Central memory CD8-positive, alpha-beta T cell (primary cell): Measurements from ENCODE around the gene TUNAR.

Source experiments
- ATAC-seq: fragments of 150-1000 bp; cut with Tn5 transposase; replicated peaks from 2 replicates; pipeline ENCODE4 v1.10.0; 2022; ENCODE audit warnings: mild to moderate bottlenecking, moderate FRiP score, moderate number of reproducible peaks; ENCODE audit not compliant: poor library complexity, severe bottlenecking; ENCODE audit errors: extremely low read depth
- DNase-seq, 2 donors: peaks; one replicate each; pipeline ENCODE4 v3.0.0; 2021; ENCODE audit warnings: low spot score in 2 of 2
- H3K27ac Mint-ChIP-seq: one replicate; pipeline ENCODE4 v1.8.0; 2022; ENCODE audit warnings: low read depth, mild to moderate bottlenecking, moderate library complexity, mixed read lengths
- H3K27me3 Mint-ChIP-seq: one replicate; pipeline ENCODE4 v1.8.0; 2022; ENCODE audit warnings: mixed read lengths
- H3K36me3 Mint-ChIP-seq: one replicate; pipeline ENCODE4 v1.8.0; 2022; ENCODE audit warnings: mild to moderate bottlenecking, moderate library complexity, mixed read lengths; ENCODE audit not compliant: insufficient read depth
- H3K4me1 Mint-ChIP-seq: one replicate; pipeline ENCODE4 v1.8.0; 2022; ENCODE audit warnings: mixed read lengths
- H3K4me3 Mint-ChIP-seq: one replicate; pipeline ENCODE4 v1.8.0; 2022; ENCODE audit warnings: mild to moderate bottlenecking, moderate library complexity, mixed read lengths
- H3K9me3 Mint-ChIP-seq: one replicate; pipeline ENCODE4 v1.8.0; 2022; ENCODE audit warnings: mixed read lengths

The TUNAR gene

DNA sequence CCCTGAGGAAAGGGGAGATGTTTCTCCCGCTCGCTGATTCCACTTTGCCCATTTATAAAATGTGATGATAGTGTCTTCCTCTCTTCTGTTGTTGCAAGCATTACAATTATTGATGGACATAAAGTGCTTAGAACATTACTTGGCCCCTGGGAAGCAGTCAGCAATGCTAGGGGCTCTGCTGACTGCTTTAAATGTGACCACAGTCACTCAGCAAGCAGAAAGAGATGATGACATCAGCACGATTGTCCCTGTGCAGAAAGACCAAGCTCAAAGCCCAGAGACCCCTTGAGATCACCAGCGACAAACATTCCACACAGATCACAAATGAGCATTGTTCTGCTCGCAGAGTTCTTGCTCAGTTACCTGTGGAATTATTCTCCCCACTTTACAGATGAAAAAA is 26.5 kb downstream of the TUNAR start:
- no peak for DNase-seq
- ATAC-seq = no peak
- no peaks in the 10 kb centered on the region for H3K9me3 Mint-ChIP-seq
- no peaks in the 10 kb centered on the region for H3K36me3 Mint-ChIP-seq
- peaks cover 52% of the 10 kb centered on the region for H3K27me3 Mint-ChIP-seq
- no peaks in the 10 kb centered on the region for H3K4me1 Mint-ChIP-seq
- H3K4me3 Mint-ChIP-seq = no peak overlapping the region
- H3K27ac Mint-ChIP-seq = no peak overlapping the region

- DNase-seq (no peak), ATAC-seq (no peak)
- Mint-ChIP-seq H3K4me3 (no peak overlapping the region), H3K27me3 (peaks cover 47% of the 10 kb centered on the region), H3K4me1 (no peaks in the 10 kb centered on the region), H3K9me3 (no peaks in the 10 kb centered on the region), H3K36me3 (no peaks in the 10 kb centered on the region), H3K27ac (no peak overlapping the region)
Measured at GRCh38 chr14:95903616-95904107, 27.0 kb downstream of the TUNAR start.

GRCh38 chr14:95906591-95906990 is 30.0 kb downstream of the TUNAR start:
- no peaks in the 10 kb centered on the region for H3K36me3 Mint-ChIP-seq
- H3K4me3 Mint-ChIP-seq = no peak overlapping the region
- H3K27me3 Mint-ChIP-seq = peaks cover 37% of the 10 kb centered on the region
- no peak for DNase-seq
- H3K27ac Mint-ChIP-seq = no peak overlapping the region
- no peaks in the 10 kb centered on the region for H3K9me3 Mint-ChIP-seq
- H3K4me1 Mint-ChIP-seq = no peaks in the 10 kb centered on the region
- ATAC-seq = no peak

- H3K36me3 Mint-ChIP-seq = no peaks in the 10 kb centered on the region
- H3K27me3 Mint-ChIP-seq = peaks cover 34% of the 10 kb centered on the region
- ATAC-seq = no peak
- no peaks in the 10 kb centered on the region for H3K4me1 Mint-ChIP-seq
- H3K27ac Mint-ChIP-seq = no peak overlapping the region
- no peak overlapping the region for H3K4me3 Mint-ChIP-seq
- no peaks in the 10 kb centered on the region for H3K9me3 Mint-ChIP-seq
- no peak for DNase-seq
Measured at GRCh38 chr14:95910628-95911027, 34.0 kb downstream of the TUNAR start.

GRCh38 chr14:95911456-95911855 is 34.8 kb downstream of the TUNAR start:
- Mint-ChIP-seq H3K27ac (no peak overlapping the region), H3K9me3 (no peaks in the 10 kb centered on the region), H3K36me3 (no peaks in the 10 kb centered on the region), H3K4me1 (no peaks in the 10 kb centered on the region), H3K27me3 (peaks cover 38% of the 10 kb centered on the region), H3K4me3 (no peak overlapping the region)
- no peak for ATAC-seq
- no peak for DNase-seq

DNA sequence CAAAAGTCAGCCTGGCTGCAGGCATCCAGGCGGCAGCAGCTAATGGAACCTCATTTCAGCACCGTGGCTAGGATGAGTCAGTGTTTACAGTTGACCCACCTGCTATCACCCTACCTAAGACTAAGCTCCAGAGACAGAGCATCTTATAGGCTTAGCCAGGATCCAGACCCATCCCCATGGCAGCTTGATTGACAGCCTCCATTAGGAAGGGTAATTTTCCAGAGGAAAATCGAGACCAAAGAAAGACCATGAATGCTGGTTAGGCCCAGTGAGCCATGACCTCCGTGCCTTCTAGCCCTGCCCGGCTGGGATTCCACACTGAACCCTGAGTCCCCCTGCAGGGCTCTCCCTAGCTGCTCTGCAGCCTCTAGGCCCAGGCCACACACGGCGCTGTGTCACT is 38.7 kb downstream of the TUNAR start:
- H3K4me3 Mint-ChIP-seq = no peak overlapping the region
- DNase-seq (no peak), ATAC-seq (no peak)
- H3K4me1 Mint-ChIP-seq = no peaks in the 10 kb centered on the region
- no peak overlapping the region for H3K27ac Mint-ChIP-seq
- H3K27me3 Mint-ChIP-seq = peaks cover 69% of the 10 kb centered on the region
- no peaks in the 10 kb centered on the region for H3K9me3 Mint-ChIP-seq
- H3K36me3 Mint-ChIP-seq = no peaks in the 10 kb centered on the region

GRCh38 chr14:95918466-95918865 is 41.8 kb downstream of the TUNAR start:
- ATAC-seq = no peak
- H3K4me1 Mint-ChIP-seq = no peaks in the 10 kb centered on the region
- H3K27ac Mint-ChIP-seq = no peak overlapping the region
- no peaks in the 10 kb centered on the region for H3K9me3 Mint-ChIP-seq
- no peak for DNase-seq
- H3K27me3 Mint-ChIP-seq = peaks cover 73% of the 10 kb centered on the region
- H3K4me3 Mint-ChIP-seq = no peak overlapping the region
- H3K36me3 Mint-ChIP-seq = no peaks in the 10 kb centered on the region

- H3K27me3 Mint-ChIP-seq = peaks cover 76% of the 10 kb centered on the region
- H3K27ac Mint-ChIP-seq = no peak overlapping the region
- H3K9me3 Mint-ChIP-seq = no peaks in the 10 kb centered on the region
- H3K4me1 Mint-ChIP-seq = no peaks in the 10 kb centered on the region
- no peaks in the 10 kb centered on the region for H3K36me3 Mint-ChIP-seq
- H3K4me3 Mint-ChIP-seq = no peak overlapping the region
- no peak for DNase-seq
- no peak for ATAC-seq
Measured at GRCh38 chr14:95920769-95921438, 44.3 kb downstream of the TUNAR start.

GRCh38 chr14:95922080-95922479 is 45.4 kb downstream of the TUNAR start:
- DNase-seq = no peak
- no peak overlapping the region for H3K4me3 Mint-ChIP-seq
- H3K9me3 Mint-ChIP-seq = no peaks in the 10 kb centered on the region
- no peaks in the 10 kb centered on the region for H3K36me3 Mint-ChIP-seq
- H3K4me1 Mint-ChIP-seq = no peaks in the 10 kb centered on the region
- ATAC-seq = no peak
- H3K27me3 Mint-ChIP-seq = peaks cover 68% of the 10 kb centered on the region
- H3K27ac Mint-ChIP-seq = no peak overlapping the region

DNA sequence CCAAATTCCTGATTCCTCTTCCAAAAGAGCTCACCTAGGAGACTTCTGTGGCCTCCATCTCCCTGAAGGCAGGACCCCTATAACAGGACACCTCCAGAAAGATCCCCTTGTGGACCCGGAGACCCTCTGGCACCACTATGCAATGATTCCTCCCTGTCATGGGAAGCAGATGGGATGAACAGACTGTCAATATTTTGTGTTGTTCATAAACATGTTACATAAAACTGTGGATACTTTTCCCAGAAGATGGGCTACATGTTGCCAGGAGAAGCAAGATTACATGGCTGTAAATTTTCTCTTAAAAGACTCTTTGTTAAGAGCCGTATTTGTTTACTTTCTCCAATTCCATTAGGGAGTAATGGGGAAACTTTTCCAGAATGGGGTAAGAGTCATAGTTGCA is 52.1 kb downstream of the TUNAR start:
- no peak overlapping the region for H3K4me3 Mint-ChIP-seq
- H3K27ac Mint-ChIP-seq = no peak overlapping the region
- DNase-seq (no peak), ATAC-seq (no peak)
- no peaks in the 10 kb centered on the region for H3K4me1 Mint-ChIP-seq
- H3K36me3 Mint-ChIP-seq = no peaks in the 10 kb centered on the region
- peaks cover 45% of the 10 kb centered on the region for H3K27me3 Mint-ChIP-seq
- no peaks in the 10 kb centered on the region for H3K9me3 Mint-ChIP-seq

DNA sequence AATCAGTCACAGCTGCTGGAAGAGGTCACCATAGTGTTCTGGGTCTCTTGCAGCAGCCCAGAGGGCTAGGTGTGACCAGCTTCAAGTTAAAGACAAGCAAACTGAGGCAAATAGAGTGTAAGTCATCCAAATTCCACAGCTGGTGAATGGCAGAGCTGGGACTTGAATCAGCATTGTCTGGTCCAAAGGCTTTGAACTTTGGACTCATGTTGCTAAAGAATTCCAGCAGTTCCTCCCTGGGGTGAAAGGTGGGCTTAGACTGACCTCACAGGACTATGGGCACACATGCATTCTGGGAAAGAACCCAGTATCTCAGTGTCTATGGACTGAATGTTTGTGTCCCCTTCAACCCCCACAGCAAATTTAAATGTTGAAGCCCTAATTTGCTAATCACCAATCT is 54.8 kb downstream of the TUNAR start:
- no peaks in the 10 kb centered on the region for H3K4me1 Mint-ChIP-seq
- H3K9me3 Mint-ChIP-seq = no peaks in the 10 kb centered on the region
- ATAC-seq (no peak), DNase-seq (no peak)
- no peaks in the 10 kb centered on the region for H3K36me3 Mint-ChIP-seq
- peaks cover 25% of the 10 kb centered on the region for H3K27me3 Mint-ChIP-seq
- no peak overlapping the region for H3K4me3 Mint-ChIP-seq
- H3K27ac Mint-ChIP-seq = no peak overlapping the region

GRCh38 chr14:95935228-95935822 is 58.7 kb downstream of the TUNAR start:
- H3K4me3 Mint-ChIP-seq = no peak overlapping the region
- peaks cover 3% of the 10 kb centered on the region for H3K27me3 Mint-ChIP-seq
- no peak for DNase-seq
- no peaks in the 10 kb centered on the region for H3K4me1 Mint-ChIP-seq
- no peak for ATAC-seq
- no peaks in the 10 kb centered on the region for H3K36me3 Mint-ChIP-seq
- H3K9me3 Mint-ChIP-seq = peaks cover 5% of the 10 kb centered on the region
- no peak overlapping the region for H3K27ac Mint-ChIP-seq

- Mint-ChIP-seq H3K27ac (no peak overlapping the region), H3K27me3 (peaks cover 4% of the 10 kb centered on the region)
Measured at GRCh38 chr14:95936041-95936440, 59.4 kb downstream of the TUNAR start.

More at GRCh38 chr14:95936041-95936440, 59.4 kb downstream of the TUNAR start:
- DNase-seq (no peak), ATAC-seq (no peak)
- Mint-ChIP-seq H3K4me3 (no peak overlapping the region), H3K9me3 (peaks cover 8% of the 10 kb centered on the region), H3K4me1 (no peaks in the 10 kb centered on the region), H3K36me3 (no peaks in the 10 kb centered on the region)
